HCT116 (cell line): ENCODE results near the gene HOXB8. TPM values are rescaled to one million over a fixed set of nuclear protein-coding genes. Genes with fewer than 3 reads are reported as not detected.

ENCODE experiments used
- ATAC-seq: fragments of 200-7000 bp; cut with Tn5 transposase; 2 replicates; pipeline ENCODE4 v1.9.1; 2020; ENCODE audit warnings: mild to moderate bottlenecking, moderate library complexity
- BruUV-seq: library from RNA; stranded (reverse); fragments of 400-500 nt; replicated peaks from 2 replicates; lab custom pipeline; 2021; lab: Mats Ljungman, UMichigan
- CTCF ChIA-PET: fragments of 300-600 bp; sonication (Branson Sonifier 250); formaldehyde crosslinking; loops from one replicate; lab custom pipeline; 2021; ENCODE audit warnings: antibody characterized with exemption; lab: Charles Lee
- POLR2A ChIA-PET: fragments of 300-600, 350-600 bp; sonication (Branson Sonifier 250); formaldehyde crosslinking; loops from one replicate; lab custom pipeline; 2021; ENCODE audit warnings: antibody characterized with exemption; lab: Charles Lee
- RAD21 ChIA-PET, 2 experiments: fragments of 300-600 bp; sonication (Branson Sonifier 250); formaldehyde crosslinking; loops; one replicate each; lab custom pipeline; 2023; ENCODE audit warnings: low total read pairs in 2 of 2; ENCODE audit not compliant: uncharacterized antibody in 2 of 2, unreplicated experiment in 2 of 2, low non-redundant PET in 1 of 2; lab: Charles Lee
- DNase-seq: peaks from one replicate; pipeline ENCODE4 v3.0.0-alpha.2; 2010; ENCODE audit warnings: low read depth, low spot score
- H2AFZ ChIP-seq: fragments of 200-600 bp; shearing (Covaris generic), sonication (generic); 2 replicates; pipeline ENCODE4 v1.6.1; 2017; ENCODE audit warnings: low read depth, mixed run types, mixed read lengths, antibody characterized with exemption, low read length; ENCODE audit not compliant: poor library complexity, severe bottlenecking
- H3K27ac ChIP-seq: 2 replicates; pipeline ENCODE4 v1.5.1; 2012; ENCODE audit warnings: low read depth, low read length
- H3K27me3 ChIP-seq: fragments of 200-600 bp; sonication (generic); 2 replicates; pipeline ENCODE4 v1.6.1; 2016; ENCODE audit warnings: mixed run types, low read length, mixed read lengths; ENCODE audit not compliant: insufficient read depth
- H3K36me3 ChIP-seq, 2 experiments: fragments of 200-500 bp in 1 of 2; fragments of 200-600 bp in 1 of 2; sonication (Bioruptor generic) in 1 of 2; sonication (generic) in 1 of 2; 2 replicates each; pipeline versions ENCODE4 v1.5.1 to v1.6.1; 2014 to 2016; ENCODE audit warnings: low read length in 2 of 2, inconsistent platforms in 1 of 2, mixed read lengths in 1 of 2, mixed run types in 1 of 2; ENCODE audit not compliant: insufficient read depth in 2 of 2, control insufficient read depth in 1 of 2
- H3K4me1 ChIP-seq, 2 experiments: fragments of 200-600 bp in 1 of 2; sonication (generic) in 1 of 2; 2 replicates each; pipeline versions ENCODE4 v1.5.1 to v1.6.1; 2012 to 2017; ENCODE audit warnings: low read length in 2 of 2, inconsistent platforms in 1 of 2, mild to moderate bottlenecking in 1 of 2, mixed read lengths in 1 of 2, mixed run types in 1 of 2, moderate library complexity in 1 of 2; ENCODE audit not compliant: insufficient read depth in 2 of 2, control insufficient read depth in 1 of 2
- H3K4me2 ChIP-seq: fragments of 200-600 bp; sonication (generic); 2 replicates; pipeline ENCODE4 v1.6.1; 2017; ENCODE audit warnings: mixed run types, low read length, mixed read lengths
- H3K4me3 ChIP-seq, 2 experiments: fragments of 200-600 bp in 1 of 2; sonication (generic) in 1 of 2; replicated peaks in 1 of 2; 2 replicates each; pipeline ENCODE4 v1.5.1; 2011 to 2016; ENCODE audit warnings: low read length in 2 of 2, control low read depth in 1 of 2, low read depth in 1 of 2, mild to moderate bottlenecking in 1 of 2, mixed read lengths in 1 of 2, mixed run types in 1 of 2
- H3K79me2 ChIP-seq: fragments of 200-600 bp; sonication (generic); 2 replicates; pipeline ENCODE4 v1.6.1; 2017; ENCODE audit warnings: mild to moderate bottlenecking, mixed run types, low read length, moderate library complexity, mixed read lengths; ENCODE audit not compliant: insufficient read depth
- H3K9ac ChIP-seq: fragments of 200-600 bp; sonication (generic); 2 replicates; pipeline ENCODE4 v1.6.1; 2016; ENCODE audit warnings: low read length, mixed read lengths
- H3K9me2 ChIP-seq: fragments of 200-600 bp; sonication (generic), shearing (Covaris generic); 2 replicates; pipeline ENCODE4 v1.6.1; 2017; ENCODE audit warnings: mixed run types, mild to moderate bottlenecking, moderate library complexity; ENCODE audit not compliant: insufficient read depth
- H3K9me3 ChIP-seq, 2 experiments: fragments of 200-500 bp in 1 of 2; fragments of 200-600 bp in 1 of 2; sonication (Bioruptor generic) in 1 of 2; sonication (generic) in 1 of 2; 2 replicates each; pipeline ENCODE4 v1.6.1; 2014 to 2017; ENCODE audit warnings: low read length in 2 of 2, mixed read lengths in 2 of 2, inconsistent platforms in 1 of 2, low read depth in 1 of 2, mild to moderate bottlenecking in 1 of 2, mixed run types in 1 of 2, moderate library complexity in 1 of 2; ENCODE audit not compliant: control insufficient read depth in 1 of 2, insufficient read depth in 1 of 2
- H4K20me1 ChIP-seq: fragments of 200-600 bp; sonication (generic), shearing (Covaris generic); 2 replicates; pipeline ENCODE4 v1.6.1; 2017; ENCODE audit warnings: mixed run types, mild to moderate bottlenecking, moderate library complexity; ENCODE audit not compliant: insufficient read depth
- CBX3 ChIP-seq: IDR thresholded peaks from 2 replicates; pipeline ENCODE4 v1.6.1; 2012; ENCODE audit warnings: low read depth
- CEBPB ChIP-seq: IDR thresholded peaks from 2 replicates; pipeline ENCODE4 v1.6.1; 2012; ENCODE audit warnings: low read depth
- EGR1 ChIP-seq: IDR thresholded peaks from 2 replicates; pipeline ENCODE4 v1.6.1; 2012; ENCODE audit warnings: low read depth
- ELF1 ChIP-seq: IDR thresholded peaks from 2 replicates; pipeline ENCODE4 v1.6.1; 2012; ENCODE audit warnings: low read depth, borderline replicate concordance
- EZH2 ChIP-seq: fragments of 200-600 bp; sonication (generic); IDR thresholded peaks from 2 replicates; pipeline ENCODE4 v1.6.1; 2017; ENCODE audit warnings: antibody characterized with exemption, mixed run types
- EZH2phosphoT487 ChIP-seq: fragments of 200-600 bp; IDR thresholded peaks from 2 replicates; pipeline ENCODE4 v1.6.1; 2018; ENCODE audit warnings: antibody characterized with exemption, borderline replicate concordance
- FOSL1 ChIP-seq: IDR thresholded peaks from 2 replicates; pipeline ENCODE4 v1.6.1; 2012; ENCODE audit warnings: low read depth
- JUND ChIP-seq: IDR thresholded peaks from 2 replicates; pipeline ENCODE4 v1.6.1; 2012
- POLR2A ChIP-seq: IDR thresholded peaks from 2 replicates; pipeline ENCODE4 v1.7.0; 2011; ENCODE audit warnings: borderline replicate concordance; ENCODE audit not compliant: insufficient read depth, insufficient read length; ENCODE audit errors: extremely low read depth
- RAD21 ChIP-seq: IDR thresholded peaks from 2 replicates; pipeline ENCODE4 v1.6.1; 2012; ENCODE audit warnings: low read depth, mild to moderate bottlenecking
- SIN3A ChIP-seq: IDR thresholded peaks from 2 replicates; pipeline ENCODE4 v1.6.1; 2012; ENCODE audit warnings: low read depth
- SP1 ChIP-seq: IDR thresholded peaks from 2 replicates; pipeline ENCODE4 v1.6.1; 2012; ENCODE audit warnings: low read depth
- SRF ChIP-seq: IDR thresholded peaks from 2 replicates; pipeline ENCODE4 v1.6.1; 2012; ENCODE audit warnings: low read depth
- TCF7L2 ChIP-seq: IDR thresholded peaks from 2 replicates; pipeline ENCODE4 v1.7.0; 2011; ENCODE audit warnings: borderline replicate concordance, inconsistent platforms; ENCODE audit not compliant: insufficient read depth, insufficient read length; ENCODE audit errors: extremely low read depth
- YY1 ChIP-seq: IDR thresholded peaks from 2 replicates; pipeline ENCODE4 v1.6.1; 2011; ENCODE audit warnings: low read length, low read depth, moderate library complexity, mild to moderate bottlenecking; ENCODE audit not compliant: insufficient replicate concordance; ENCODE audit errors: extremely low read depth
- ZFX ChIP-seq: fragments of 450-650 bp; IDR thresholded peaks from 2 replicates; pipeline ENCODE4 v1.6.1; 2017
- ZNF274 ChIP-seq: fragments of 200-500 bp; sonication (Bioruptor generic); IDR thresholded peaks from 2 replicates; pipeline ENCODE4 v1.6.1; 2014; ENCODE audit warnings: mild to moderate bottlenecking, low read depth, low read length, inconsistent platforms
- intact Hi-C: fragments of 100-400 bp; cut with micrococcal nuclease; formaldehyde crosslinking; loops from 2 replicates; pipeline ENCODE4 v1.10.0; 2022
- total RNA-seq: library from RNA; stranded (reverse); gene quantifications from one replicate; pipeline ENCODE4 v1.2.1, GENCODE V29; 2021; ENCODE audit not compliant: unreplicated experiment
- TF ChIP-seq, protein P1 (sequence below): IDR thresholded peaks from 2 replicates; pipeline ENCODE4 v1.6.1; 2012
- TF ChIP-seq, protein P2 (sequence below): IDR thresholded peaks from 2 replicates; pipeline ENCODE4 v1.6.1; 2012
- TF ChIP-seq, protein P3 (sequence below), 3 experiments: fragments of 200-600 bp in 1 of 3; sonication (generic) in 1 of 3; IDR thresholded peaks in 2 of 3; conservative IDR thresholded peaks in 1 of 3; 2 replicates each; pipeline ENCODE4 v1.5.1; 2012 to 2017; ENCODE audit warnings: low read depth in 2 of 3, low read length in 2 of 3, antibody characterized with exemption in 1 of 3, borderline replicate concordance in 1 of 3, control low read depth in 1 of 3, mild to moderate bottlenecking in 1 of 3, mixed read lengths in 1 of 3, mixed run types in 1 of 3, moderate library complexity in 1 of 3; ENCODE audit not compliant: insufficient read depth in 1 of 3
- TF ChIP-seq, protein P4 (sequence below): IDR thresholded peaks from 2 replicates; pipeline ENCODE4 v1.6.1; 2012; ENCODE audit warnings: low read depth

Gene HOXB8
- total RNA-seq, 1 experiment from 2014 or later: 44.7 TPM

- no peaks in the 10 kb centered on the region; a peak in 2 of 4 replicates for H3K36me3 ChIP-seq
- ChIA-PET POLR2A (interaction anchor here (0.7 to 2.2 kb wide), 17 partner anchors 8 to 577 kb away, joined by 3 to 11 read pairs (median 3); partner anchors contain the start of gene NFE2L1), RAD21 (interaction anchor here (0.7 to 1.5 kb wide), 2 partner anchors 253 to 403 kb away, joined by 3 to 5 read pairs; no protein-coding TSS in a partner anchor), CTCF (interaction anchor here (0.9 to 1.8 kb wide), 10 partner anchors 8 to 600 kb away, joined by 3 to 12 read pairs (median 4); partner anchors contain the start of gene HOXB8)
- no peak overlapping the region for H2AFZ ChIP-seq
- intact Hi-C loops: no loop called here
- H3K4me1 ChIP-seq: peaks cover 15 to 30% of the 10 kb centered on the region in 2 experiments
- peak overlapping the region; percentile 95 for H3K9ac ChIP-seq
- H3K27ac ChIP-seq: peak overlapping the region; percentile 95
- H3K9me3 ChIP-seq: no peaks in the 10 kb centered on the region
- peak overlapping the region; percentile 81 to 86 for H3K4me3 ChIP-seq
- no peak for DNase-seq
- no TSS peak for BruUV-seq
- peaks cover 42% of the 10 kb centered on the region for H3K79me2 ChIP-seq
- no peaks in the 10 kb centered on the region for H4K20me1 ChIP-seq
- H3K27me3 ChIP-seq: no peaks in the 10 kb centered on the region
- H3K4me2 ChIP-seq: peak overlapping the region; percentile 98
- ATAC-seq: peak; percentile 76
- no peaks in the 10 kb centered on the region for H3K9me2 ChIP-seq
- TF ChIP-seq ZNF274 (no peak), POLR2A (peak; percentile 51), EZH2phosphoT487 (no peak), EGR1 (no peak), YY1 (peak; percentile 3), ELF1 (no peak), JUND (no peak), TCF7L2 (peak; percentile 63), SIN3A (0 out of 2 replicates have a peak, but pooled peaks have one; percentile 33), CEBPB (no peak), CBX3 (no peak), SRF (no peak), FOSL1 (no peak), EZH2 (no peak), ZFX (peak; percentile 75), RAD21 (no peak), SP1 (no peak)
- TF ChIP-seq, protein P1, sequence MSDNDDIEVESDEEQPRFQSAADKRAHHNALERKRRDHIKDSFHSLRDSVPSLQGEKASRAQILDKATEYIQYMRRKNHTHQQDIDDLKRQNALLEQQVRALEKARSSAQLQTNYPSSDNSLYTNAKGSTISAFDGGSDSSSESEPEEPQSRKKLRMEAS: peak; percentile 31; the same call in 1 of the 2 replicates
- TF ChIP-seq, protein P2, sequence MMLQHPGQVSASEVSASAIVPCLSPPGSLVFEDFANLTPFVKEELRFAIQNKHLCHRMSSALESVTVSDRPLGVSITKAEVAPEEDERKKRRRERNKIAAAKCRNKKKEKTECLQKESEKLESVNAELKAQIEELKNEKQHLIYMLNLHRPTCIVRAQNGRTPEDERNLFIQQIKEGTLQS: no peak
- TF ChIP-seq, protein P3, sequence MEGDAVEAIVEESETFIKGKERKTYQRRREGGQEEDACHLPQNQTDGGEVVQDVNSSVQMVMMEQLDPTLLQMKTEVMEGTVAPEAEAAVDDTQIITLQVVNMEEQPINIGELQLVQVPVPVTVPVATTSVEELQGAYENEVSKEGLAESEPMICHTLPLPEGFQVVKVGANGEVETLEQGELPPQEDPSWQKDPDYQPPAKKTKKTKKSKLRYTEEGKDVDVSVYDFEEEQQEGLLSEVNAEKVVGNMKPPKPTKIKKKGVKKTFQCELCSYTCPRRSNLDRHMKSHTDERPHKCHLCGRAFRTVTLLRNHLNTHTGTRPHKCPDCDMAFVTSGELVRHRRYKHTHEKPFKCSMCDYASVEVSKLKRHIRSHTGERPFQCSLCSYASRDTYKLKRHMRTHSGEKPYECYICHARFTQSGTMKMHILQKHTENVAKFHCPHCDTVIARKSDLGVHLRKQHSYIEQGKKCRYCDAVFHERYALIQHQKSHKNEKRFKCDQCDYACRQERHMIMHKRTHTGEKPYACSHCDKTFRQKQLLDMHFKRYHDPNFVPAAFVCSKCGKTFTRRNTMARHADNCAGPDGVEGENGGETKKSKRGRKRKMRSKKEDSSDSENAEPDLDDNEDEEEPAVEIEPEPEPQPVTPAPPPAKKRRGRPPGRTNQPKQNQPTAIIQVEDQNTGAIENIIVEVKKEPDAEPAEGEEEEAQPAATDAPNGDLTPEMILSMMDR (IDR thresholded peaks at IDR 0.05 in 2 of 3, conservative IDR thresholded peaks at IDR 0.05 in 1 of 3; ENCODE audit: borderline replicate concordance in 1 of 3, insufficient read depth in 1 of 3, low read depth in 2 of 3, low read length in 2 of 3): no peak
- TF ChIP-seq, protein P4, sequence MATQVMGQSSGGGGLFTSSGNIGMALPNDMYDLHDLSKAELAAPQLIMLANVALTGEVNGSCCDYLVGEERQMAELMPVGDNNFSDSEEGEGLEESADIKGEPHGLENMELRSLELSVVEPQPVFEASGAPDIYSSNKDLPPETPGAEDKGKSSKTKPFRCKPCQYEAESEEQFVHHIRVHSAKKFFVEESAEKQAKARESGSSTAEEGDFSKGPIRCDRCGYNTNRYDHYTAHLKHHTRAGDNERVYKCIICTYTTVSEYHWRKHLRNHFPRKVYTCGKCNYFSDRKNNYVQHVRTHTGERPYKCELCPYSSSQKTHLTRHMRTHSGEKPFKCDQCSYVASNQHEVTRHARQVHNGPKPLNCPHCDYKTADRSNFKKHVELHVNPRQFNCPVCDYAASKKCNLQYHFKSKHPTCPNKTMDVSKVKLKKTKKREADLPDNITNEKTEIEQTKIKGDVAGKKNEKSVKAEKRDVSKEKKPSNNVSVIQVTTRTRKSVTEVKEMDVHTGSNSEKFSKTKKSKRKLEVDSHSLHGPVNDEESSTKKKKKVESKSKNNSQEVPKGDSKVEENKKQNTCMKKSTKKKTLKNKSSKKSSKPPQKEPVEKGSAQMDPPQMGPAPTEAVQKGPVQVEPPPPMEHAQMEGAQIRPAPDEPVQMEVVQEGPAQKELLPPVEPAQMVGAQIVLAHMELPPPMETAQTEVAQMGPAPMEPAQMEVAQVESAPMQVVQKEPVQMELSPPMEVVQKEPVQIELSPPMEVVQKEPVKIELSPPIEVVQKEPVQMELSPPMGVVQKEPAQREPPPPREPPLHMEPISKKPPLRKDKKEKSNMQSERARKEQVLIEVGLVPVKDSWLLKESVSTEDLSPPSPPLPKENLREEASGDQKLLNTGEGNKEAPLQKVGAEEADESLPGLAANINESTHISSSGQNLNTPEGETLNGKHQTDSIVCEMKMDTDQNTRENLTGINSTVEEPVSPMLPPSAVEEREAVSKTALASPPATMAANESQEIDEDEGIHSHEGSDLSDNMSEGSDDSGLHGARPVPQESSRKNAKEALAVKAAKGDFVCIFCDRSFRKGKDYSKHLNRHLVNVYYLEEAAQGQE: no peak
Measured at GRCh38 chr17:48625495-48626244, 10.6 kb upstream of the HOXB8 start.
